Heart right ventricle (tissue), 16 donors: ENCODE results near the gene FAM180A. TPM values are rescaled to one million over a fixed set of nuclear protein-coding genes. Genes with fewer than 3 reads are reported as not detected.

Experiments used
- ATAC-seq, 8 donors: fragments of 200-7000 bp; cut with Tn5 transposase; one replicate each; pipeline ENCODE4 v1.9.1; 2020; ENCODE audit warnings: mild to moderate bottlenecking in 8 of 8, moderate library complexity in 8 of 8, moderate number of reproducible peaks in 1 of 8
- DNase-seq, 2 donors: peaks; one replicate each; pipeline ENCODE4 v3.0.0-alpha.2; 2020
- H3K27ac ChIP-seq, 10 donors: fragments of 200-600 bp; sonication (generic) in 2 of 10; one replicate each; pipeline versions ENCODE4 v1.5.0 to v1.8.0; 2020 to 2022; ENCODE audit warnings: mild to moderate bottlenecking in 3 of 10
- H3K27me3 ChIP-seq, 7 donors: fragments of 200-600 bp; one replicate each; pipeline ENCODE4 v1.8.0; 2021 to 2022; ENCODE audit warnings: mild to moderate bottlenecking in 2 of 7
- H3K36me3 ChIP-seq, 9 donors: fragments of 200-600 bp; sonication (generic) in 1 of 9; one replicate each; pipeline versions ENCODE4 v1.5.0 to v1.8.0; 2020 to 2022; ENCODE audit warnings: mild to moderate bottlenecking in 2 of 9
- H3K4me1 ChIP-seq, 9 donors: fragments of 200-600 bp; sonication (generic) in 1 of 9; one replicate each; pipeline versions ENCODE4 v1.5.0 to v1.8.0; 2020 to 2022; ENCODE audit warnings: mild to moderate bottlenecking in 4 of 9
- H3K4me3 ChIP-seq, 10 donors: fragments of 200-600 bp; sonication (generic) in 2 of 10; one replicate each; pipeline versions ENCODE4 v1.5.0 to v1.8.0; 2020 to 2022; ENCODE audit warnings: mild to moderate bottlenecking in 7 of 10, moderate library complexity in 2 of 10
- H3K9me3 ChIP-seq, 11 donors: fragments of 200-600 bp in 10 of 11; sonication (generic) in 2 of 11; one replicate each; pipeline versions ENCODE4 v1.5.0 to v1.8.0; 2013 to 2022; ENCODE audit warnings: mild to moderate bottlenecking in 2 of 11, control low read depth in 1 of 11, moderate library complexity in 1 of 11
- CTCF ChIP-seq, 9 donors: fragments of 200-600 bp; sonication (generic) in 2 of 9; IDR thresholded peaks; one replicate each; pipeline versions ENCODE4 v1.5.0 to v1.8.0; 2021 to 2022; ENCODE audit warnings: antibody characterized with exemption in 9 of 9, mild to moderate bottlenecking in 5 of 9, moderate library complexity in 1 of 9
- WGBS, 2 donors: extraction: QIAGEN DNeasy Blood & Tissue Kit; methylation state at CpG; one replicate each; pipeline ENCODE4 v1.1.7; 2013; ENCODE audit warnings: inconsistent platforms in 1 of 2; 5-methylcytosine and 5-hydroxymethylcytosine counted together
- intact Hi-C, 10 donors: fragments of 100-400 bp; cut with DNase I; formaldehyde crosslinking; loops; one replicate each; pipeline versions ENCODE4 v1.11.1 to v1.14.2; 2022
- polyA plus RNA-seq, 2 donors: library from polyadenylated mRNA; stranded (reverse); fragments of 200-250 nt; gene quantifications; one replicate each; pipeline ENCODE4 v1.2.3, GENCODE V29; 2013
- total RNA-seq, 10 donors: library from RNA; stranded (reverse); fragmentation: NEBNext Ultra II Directional in 3 of 10; extraction: Animal tissue kit (Norgen Biotek cat#: 25700) in 3 of 10; gene quantifications; one replicate each; pipeline versions ENCODE4 v1.2.1 to v1.2.4, GENCODE V29; 2021 to 2023
- donor health status: Arrhythmogenic right ventricular cardiomyopathy.
- donor health status: ischemic (EF 13 %, LVEDD 7.1; RV severe dilation, severe dysfunction).
- donor health status: healthy with polysubstance abuse.
- donor health status: DM: no; HTN: yes; CAD: no.
- donor health status: DM: no; HTN: no; CAD: no.
- donor health status: ischemic (EF 25% LVEDD 6.9; RV normal size, moderate dysfunction).
- donor health status: ischemic (EF 25% LVEDD 5.7; RV mildly dilated, moderate dysfunction).
- donor health status: healthy.
- donor health status: DM: yes; HTN: yes; CAD: no.
- donor health status: Ischemic cardiomyopathy.
- donor health status: ischemic (EF 35%, LVEDD 5.7; RV mildly dilated, moderate dysfunction).
- donor health status: nonischemic (EF 11% LVEDD 7.7; RV severe dilation, severe dysfunction).
- donor health status: DM: yes; HTN: yes; CAD: no.
- donor health status: PGD.
- donor health status: ischemic (EF 29% LVEDD 5.4; RV normal size, mild dysfunction).
- donor health status: nonischemic (EF 23%, LVEDD 6.1; RV moderate dilation, normal function).

Gene FAM180A
- total and polyA plus RNA-seq, 12 donors: 2.0 to 47.6 (median 17.1) TPM

GRCh38 chr7:135687466-135687865 is 61.1 kb downstream of the FAM180A start:
- no peaks in the 10 kb centered on the region for H3K9me3 ChIP-seq
- intact Hi-C loops: no loop called here
- peaks cover 0 to 58% (median 10%) of the 10 kb centered on the region in 9 donors for H3K36me3 ChIP-seq
- no peaks in the 10 kb centered on the region for H3K27me3 ChIP-seq
- ATAC-seq (no peak), DNase-seq (no peak)
- 0% methylated on average over 1 of the region's 1 CpG for WGBS, 2 donors
- H3K4me1 ChIP-seq: peaks cover 0 to 34% (median 24%) of the 10 kb centered on the region in 9 donors
- TF ChIP-seq CTCF (IDR thresholded peaks at IDR 0.05): no peak
- no peak overlapping the region for H3K4me3 ChIP-seq
- H3K27ac ChIP-seq: no peak overlapping the region

- Histone ChIP-seq H3K27me3 (no peaks in the 10 kb centered on the region), H3K36me3 (peaks cover 0 to 48% (median 0%) of the 10 kb centered on the region in 9 donors), H3K27ac (no peak overlapping the region), H3K9me3 (no peaks in the 10 kb centered on the region), H3K4me1 (peaks cover 0 to 39% (median 23%) of the 10 kb centered on the region in 9 donors), H3K4me3 (no peak overlapping the region)
- TF ChIP-seq CTCF (IDR thresholded peaks at IDR 0.05): no peak
- WGBS, 2 donors: 84 to 85% methylated on average over 9 of the region's 9 CpGs
- ATAC-seq (no peak), DNase-seq (no peak)
- intact Hi-C loops: no loop called here
Measured at GRCh38 chr7:135685306-135686084, 63.1 kb downstream of the FAM180A start.

GRCh38 chr7:135684699-135685098 is 63.9 kb downstream of the FAM180A start:
- intact Hi-C loops: no loop called here
- Histone ChIP-seq H3K36me3 (peaks cover 0 to 40% (median 0%) of the 10 kb centered on the region in 9 donors), H3K9me3 (no peaks in the 10 kb centered on the region), H3K4me1 (peaks cover 0 to 39% (median 23%) of the 10 kb centered on the region in 9 donors), H3K27ac (peak overlapping the region in 2 of 10 donors; percentile 8 to 64), H3K27me3 (no peaks in the 10 kb centered on the region), H3K4me3 (no peak overlapping the region)
- ATAC-seq (no peak), DNase-seq (no peak)
- WGBS, 2 donors: 74 to 84% methylated on average over 5 of the region's 5 CpGs
- TF ChIP-seq CTCF (IDR thresholded peaks at IDR 0.05): no peak

- peak in 2 of 8 donors; percentile 33 to 65 for ATAC-seq
Measured at GRCh38 chr7:135684136-135684535, 64.5 kb downstream of the FAM180A start.

More at GRCh38 chr7:135684136-135684535, 64.5 kb downstream of the FAM180A start:
- no peak for TF ChIP-seq CTCF (IDR thresholded peaks at IDR 0.05)
- no peak for DNase-seq
- Histone ChIP-seq H3K27ac (peak overlapping the region in 2 of 10 donors; percentile 8 to 64), H3K36me3 (peaks cover 0 to 34% (median 0%) of the 10 kb centered on the region in 9 donors), H3K4me1 (peaks cover 0 to 44% (median 24%) of the 10 kb centered on the region in 9 donors), H3K27me3 (no peaks in the 10 kb centered on the region), H3K4me3 (no peak overlapping the region), H3K9me3 (no peaks in the 10 kb centered on the region)
- intact Hi-C loops: no loop called here
- WGBS, 2 donors: 27 to 28% methylated on average over 3 of the region's 3 CpGs
